ENCODE data around the gene RFX1. TPM values are rescaled to one million over a fixed set of nuclear protein-coding genes. Genes with fewer than 3 reads are reported as not detected.
"Not testable (repeated sequence)": the region's sequence is repeated elsewhere in the genome, so short reads cannot be mapped to it uniquely, and the experiment has no call there.

Gene RFX1
- polyA plus RNA-seq, 1 donor (not counting 4 experiments of a cell fraction or from before 2014, with no cell fraction given): 0.45 TPM

GRCh38 chr19:14028901-14029300 is 22.8 kb upstream of the RFX1 start:
- no peak overlapping the region for H3K27ac ChIP-seq (ENCODE audit: control insufficient read depth, insufficient read depth, low read length)
- H3K4me2 ChIP-seq (ENCODE audit: control insufficient read depth, extremely low read depth, insufficient read depth, low read depth, low read length): no peak overlapping the region
- H3K79me2 ChIP-seq (ENCODE audit: control insufficient read depth, insufficient read depth, low read length): no peaks in the 10 kb centered on the region
- dilution Hi-C loops (cut with MboI; ENCODE audit: extremely low pct_ligation_motif_present, low sequenced_read_pairs): no loop called here
- H3K4me3 ChIP-seq (ENCODE audit: control insufficient read depth in 2 of 3, extremely low read depth in 1 of 3, insufficient read depth in 2 of 3, low read depth in 1 of 3, low read length in 3 of 3): no peak overlapping the region
- H3K36me3 ChIP-seq (ENCODE audit: control insufficient read depth in 2 of 2, extremely low read depth in 1 of 2, insufficient read depth in 2 of 2, low read length in 2 of 2): no peaks in the 10 kb centered on the region
- FAIRE-seq (no peak), DNase-seq (ENCODE audit: low read depth, low spot score) (no peak)
- peaks cover 4% of the 10 kb centered on the region for H3K4me1 ChIP-seq (ENCODE audit: control insufficient read depth, extremely low read depth, insufficient read depth, low read length)
- H2AFZ ChIP-seq (ENCODE audit: control insufficient read depth, low read length): no peak overlapping the region
- H3K9me1 ChIP-seq (ENCODE audit: control insufficient read depth, extremely low read depth, insufficient read depth, low read length): no peaks in the 10 kb centered on the region
- no peaks in the 10 kb centered on the region for H3K9me3 ChIP-seq (ENCODE audit: control insufficient read depth, low read depth, low read length)
- H4K20me1 ChIP-seq (ENCODE audit: control insufficient read depth, extremely low read depth, insufficient read depth, low read length): no peaks in the 10 kb centered on the region
- no peaks in the 10 kb centered on the region for H3K27me3 ChIP-seq (ENCODE audit: control insufficient read depth, extremely low read depth, insufficient read depth, low read length)
- TF ChIP-seq, protein P1, sequence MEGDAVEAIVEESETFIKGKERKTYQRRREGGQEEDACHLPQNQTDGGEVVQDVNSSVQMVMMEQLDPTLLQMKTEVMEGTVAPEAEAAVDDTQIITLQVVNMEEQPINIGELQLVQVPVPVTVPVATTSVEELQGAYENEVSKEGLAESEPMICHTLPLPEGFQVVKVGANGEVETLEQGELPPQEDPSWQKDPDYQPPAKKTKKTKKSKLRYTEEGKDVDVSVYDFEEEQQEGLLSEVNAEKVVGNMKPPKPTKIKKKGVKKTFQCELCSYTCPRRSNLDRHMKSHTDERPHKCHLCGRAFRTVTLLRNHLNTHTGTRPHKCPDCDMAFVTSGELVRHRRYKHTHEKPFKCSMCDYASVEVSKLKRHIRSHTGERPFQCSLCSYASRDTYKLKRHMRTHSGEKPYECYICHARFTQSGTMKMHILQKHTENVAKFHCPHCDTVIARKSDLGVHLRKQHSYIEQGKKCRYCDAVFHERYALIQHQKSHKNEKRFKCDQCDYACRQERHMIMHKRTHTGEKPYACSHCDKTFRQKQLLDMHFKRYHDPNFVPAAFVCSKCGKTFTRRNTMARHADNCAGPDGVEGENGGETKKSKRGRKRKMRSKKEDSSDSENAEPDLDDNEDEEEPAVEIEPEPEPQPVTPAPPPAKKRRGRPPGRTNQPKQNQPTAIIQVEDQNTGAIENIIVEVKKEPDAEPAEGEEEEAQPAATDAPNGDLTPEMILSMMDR (optimal IDR thresholded peaks at IDR 0.05 in 1 of 3, IDR thresholded peaks at IDR 0.05 in 1 of 3, conservative IDR thresholded peaks at IDR 0.05 in 1 of 3; ENCODE audit: extremely low read depth in 1 of 3, insufficient read depth in 2 of 3, low read length in 3 of 3): no peak
- no peak for TF ChIP-seq EZH2 (IDR thresholded peaks at IDR 0.05; ENCODE audit: low read length)
- no peak overlapping the region for H3K9ac ChIP-seq (ENCODE audit: control insufficient read depth, extremely low read depth, insufficient read depth, low read length)

DNA sequence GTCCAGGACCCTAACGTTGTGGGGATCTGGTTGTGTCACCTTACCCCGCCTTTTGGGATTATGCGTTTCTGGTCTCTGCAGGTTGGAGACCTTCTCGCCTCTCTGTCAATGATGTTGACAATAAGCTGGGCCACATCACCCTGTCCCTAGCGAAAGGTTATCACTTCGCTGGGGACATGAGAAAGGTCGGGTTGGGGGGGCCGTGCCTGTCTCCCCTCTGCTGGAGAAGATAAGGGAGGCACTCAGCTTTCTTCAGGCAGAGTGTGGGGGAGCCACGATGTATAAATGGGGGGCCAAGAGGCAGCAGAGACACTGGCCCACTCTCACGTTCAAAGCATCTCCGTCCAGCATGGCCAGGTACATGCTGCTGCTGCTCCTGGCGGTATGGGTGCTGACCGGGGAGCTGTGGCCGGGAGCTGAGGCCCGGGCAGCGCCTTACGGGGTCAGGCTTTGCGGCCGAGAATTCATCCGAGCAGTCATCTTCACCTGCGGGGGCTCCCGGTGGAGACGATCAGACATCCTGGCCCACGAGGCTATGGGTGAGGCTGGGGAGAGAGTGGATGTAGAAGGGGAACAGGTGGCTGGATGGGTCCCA is 21.8 kb upstream of the RFX1 start, which contains the start of gene RLN3:
RLN3 (plus strand) TSS at position 293 of the 595 bp plus-strand sequence; CDS start at position 350, 57 bp downstream.
- no peaks in the 10 kb centered on the region for H3K9me1 ChIP-seq (ENCODE audit: control insufficient read depth, extremely low read depth, insufficient read depth, low read length)
- H4K20me1 ChIP-seq (ENCODE audit: control insufficient read depth, extremely low read depth, insufficient read depth, low read length): no peaks in the 10 kb centered on the region
- H3K4me3 ChIP-seq (ENCODE audit: control insufficient read depth in 2 of 3, extremely low read depth in 1 of 3, insufficient read depth in 2 of 3, low read depth in 1 of 3, low read length in 3 of 3): no peak within 1 kb of the TSS
- no peaks in the 10 kb centered on the region for H3K27me3 ChIP-seq (ENCODE audit: control insufficient read depth, extremely low read depth, insufficient read depth, low read length)
- no peak within 1 kb of the TSS for H2AFZ ChIP-seq (ENCODE audit: control insufficient read depth, low read length)
- H3K36me3 ChIP-seq (ENCODE audit: control insufficient read depth in 2 of 2, extremely low read depth in 1 of 2, insufficient read depth in 2 of 2, low read length in 2 of 2): no peaks in the 10 kb centered on the region
- H3K9me3 ChIP-seq (ENCODE audit: control insufficient read depth, low read depth, low read length): no peaks in the 10 kb centered on the region
- TF ChIP-seq, protein P1 (optimal IDR thresholded peaks at IDR 0.05 in 1 of 3, IDR thresholded peaks at IDR 0.05 in 1 of 3, conservative IDR thresholded peaks at IDR 0.05 in 1 of 3; ENCODE audit: extremely low read depth in 1 of 3, insufficient read depth in 2 of 3, low read length in 3 of 3): no peak
- TF ChIP-seq EZH2 (IDR thresholded peaks at IDR 0.05; ENCODE audit: low read length): no peak
- DNase-seq (ENCODE audit: low read depth, low spot score) (no peak), FAIRE-seq (no peak)
- peaks cover 4% of the 10 kb centered on the region for H3K4me1 ChIP-seq (ENCODE audit: control insufficient read depth, extremely low read depth, insufficient read depth, low read length)
- no peak within 1 kb of the TSS for H3K9ac ChIP-seq (ENCODE audit: control insufficient read depth, extremely low read depth, insufficient read depth, low read length)
- dilution Hi-C loops (cut with MboI; ENCODE audit: extremely low pct_ligation_motif_present, low sequenced_read_pairs): no loop called here
- H3K4me2 ChIP-seq (ENCODE audit: control insufficient read depth, extremely low read depth, insufficient read depth, low read depth, low read length): no peak within 1 kb of the TSS
- no peaks in the 10 kb centered on the region for H3K79me2 ChIP-seq (ENCODE audit: control insufficient read depth, insufficient read depth, low read length)
- H3K27ac ChIP-seq (ENCODE audit: control insufficient read depth, insufficient read depth, low read length): no peak within 1 kb of the TSS

DNA sequence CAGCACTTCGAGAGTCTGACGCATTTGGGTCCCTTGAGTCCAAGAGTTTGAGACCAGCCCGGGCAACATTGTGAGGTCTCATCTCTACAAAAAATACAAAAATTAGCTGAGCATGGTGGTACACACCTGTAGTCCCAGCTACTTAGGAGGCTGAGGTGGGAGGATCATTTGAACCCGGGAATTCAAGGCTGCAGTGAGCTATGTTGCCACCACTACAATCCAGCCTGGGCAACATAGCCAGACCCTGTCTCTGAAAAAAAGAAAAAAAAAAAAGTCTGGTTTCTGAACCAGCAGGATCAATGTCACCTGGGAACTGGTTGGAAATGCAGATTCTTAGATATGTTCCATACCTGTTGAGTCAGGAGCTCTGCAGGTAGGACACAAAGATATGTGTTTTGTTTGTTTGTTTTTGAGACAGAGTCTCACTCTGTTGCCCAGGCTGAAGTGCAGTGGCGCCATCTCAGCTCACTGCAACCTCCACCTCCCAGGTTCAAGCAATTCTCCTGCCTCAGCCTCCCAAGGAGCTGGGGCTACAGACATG is 20.6 kb upstream of the RFX1 start:
- H3K9me1 ChIP-seq (ENCODE audit: control insufficient read depth, extremely low read depth, insufficient read depth, low read length); DNase-seq (ENCODE audit: low read depth, low spot score); H3K27me3 ChIP-seq (ENCODE audit: control insufficient read depth, extremely low read depth, insufficient read depth, low read length); dilution Hi-C loops (cut with MboI; ENCODE audit: extremely low pct_ligation_motif_present, low sequenced_read_pairs); H3K4me3 ChIP-seq (ENCODE audit: control insufficient read depth in 2 of 3, extremely low read depth in 1 of 3, insufficient read depth in 2 of 3, low read depth in 1 of 3, low read length in 3 of 3); FAIRE-seq; H3K9me3 ChIP-seq (ENCODE audit: control insufficient read depth, low read depth, low read length); H3K79me2 ChIP-seq (ENCODE audit: control insufficient read depth, insufficient read depth, low read length); H3K9ac ChIP-seq (ENCODE audit: control insufficient read depth, extremely low read depth, insufficient read depth, low read length); H3K27ac ChIP-seq (ENCODE audit: control insufficient read depth, insufficient read depth, low read length); H4K20me1 ChIP-seq (ENCODE audit: control insufficient read depth, extremely low read depth, insufficient read depth, low read length); H3K36me3 ChIP-seq (ENCODE audit: control insufficient read depth in 2 of 2, extremely low read depth in 1 of 2, insufficient read depth in 2 of 2, low read length in 2 of 2); H3K4me1 ChIP-seq (ENCODE audit: control insufficient read depth, extremely low read depth, insufficient read depth, low read length); H2AFZ ChIP-seq (ENCODE audit: control insufficient read depth, low read length); H3K4me2 ChIP-seq (ENCODE audit: control insufficient read depth, extremely low read depth, insufficient read depth, low read depth, low read length): not testable (repeated sequence)
